VCaP (cell line): ENCODE measurements around the gene BBX.

ENCODE experiments used
- H3K27ac ChIP-seq: fragments of 450-650 bp; 2 replicates; pipeline ENCODE4 v1.5.1; 2017
- TF ChIP-seq, protein P1 (sequence below): fragments of 450-650 bp; conservative IDR thresholded peaks from 2 replicates; pipeline ENCODE4 v1.5.1; 2017; ENCODE audit warnings: mild to moderate bottlenecking, moderate library complexity

The BBX gene

GRCh38 chr3:107767897-107768605 lies 245.3 kb downstream of the BBX start:
- no peak overlapping the region for H3K27ac ChIP-seq
- TF ChIP-seq, protein P1, sequence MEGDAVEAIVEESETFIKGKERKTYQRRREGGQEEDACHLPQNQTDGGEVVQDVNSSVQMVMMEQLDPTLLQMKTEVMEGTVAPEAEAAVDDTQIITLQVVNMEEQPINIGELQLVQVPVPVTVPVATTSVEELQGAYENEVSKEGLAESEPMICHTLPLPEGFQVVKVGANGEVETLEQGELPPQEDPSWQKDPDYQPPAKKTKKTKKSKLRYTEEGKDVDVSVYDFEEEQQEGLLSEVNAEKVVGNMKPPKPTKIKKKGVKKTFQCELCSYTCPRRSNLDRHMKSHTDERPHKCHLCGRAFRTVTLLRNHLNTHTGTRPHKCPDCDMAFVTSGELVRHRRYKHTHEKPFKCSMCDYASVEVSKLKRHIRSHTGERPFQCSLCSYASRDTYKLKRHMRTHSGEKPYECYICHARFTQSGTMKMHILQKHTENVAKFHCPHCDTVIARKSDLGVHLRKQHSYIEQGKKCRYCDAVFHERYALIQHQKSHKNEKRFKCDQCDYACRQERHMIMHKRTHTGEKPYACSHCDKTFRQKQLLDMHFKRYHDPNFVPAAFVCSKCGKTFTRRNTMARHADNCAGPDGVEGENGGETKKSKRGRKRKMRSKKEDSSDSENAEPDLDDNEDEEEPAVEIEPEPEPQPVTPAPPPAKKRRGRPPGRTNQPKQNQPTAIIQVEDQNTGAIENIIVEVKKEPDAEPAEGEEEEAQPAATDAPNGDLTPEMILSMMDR, result no peak

- TF ChIP-seq, protein P1, result no peak
- H3K27ac ChIP-seq, result no peak overlapping the region
Observed at GRCh38 chr3:107769882-107770281, 247.1 kb downstream of the BBX start.

- no peak overlapping the region for H3K27ac ChIP-seq
- TF ChIP-seq, protein P1, result no peak
Observed at GRCh38 chr3:107772016-107772415, 249.3 kb downstream of the BBX start.

DNA sequence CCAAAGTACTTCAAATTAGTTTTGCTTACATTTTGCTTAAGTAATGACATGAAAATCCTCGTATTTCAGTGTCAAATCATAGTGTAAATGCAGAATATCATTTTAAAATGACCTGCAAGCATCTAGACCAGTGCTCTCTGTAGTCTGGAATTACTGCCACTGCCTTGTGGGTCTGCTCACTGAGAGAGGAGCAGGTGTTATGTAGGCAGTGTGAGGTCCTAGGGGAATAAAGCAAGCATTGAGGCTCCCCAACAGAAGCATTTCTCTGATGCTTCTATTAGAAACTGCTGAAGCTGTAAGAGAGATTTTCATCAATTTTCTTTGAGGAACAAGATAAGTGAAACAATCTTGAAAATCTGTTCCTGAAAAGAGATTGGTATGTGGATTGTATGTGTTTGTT lies 253.2 kb downstream of the BBX start:
- no peak overlapping the region for H3K27ac ChIP-seq
- TF ChIP-seq, protein P1, result no peak

- no peak overlapping the region for H3K27ac ChIP-seq
- TF ChIP-seq, protein P1, result no peak
Observed at GRCh38 chr3:107781253-107781652, 258.5 kb downstream of the BBX start.

DNA sequence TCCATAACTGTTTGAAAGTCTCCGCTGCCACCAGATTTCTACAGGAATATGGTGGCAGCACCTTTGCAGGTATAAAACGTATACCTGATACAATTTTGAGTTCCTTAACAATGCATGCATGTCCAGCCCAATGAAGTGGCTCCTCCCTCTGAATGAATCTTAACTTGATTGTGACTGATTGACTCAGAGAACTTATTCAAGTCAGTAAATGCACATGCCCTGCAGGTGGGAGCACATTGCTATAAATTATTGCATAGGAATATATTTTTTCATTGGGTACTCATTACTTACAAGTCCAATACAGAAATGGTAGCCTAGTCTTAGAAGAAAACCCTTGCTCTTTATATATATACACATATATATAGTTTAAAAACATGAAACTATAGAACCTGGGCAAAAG lies 259.3 kb downstream of the BBX start:
- TF ChIP-seq, protein P1, result no peak
- no peak overlapping the region for H3K27ac ChIP-seq

- no peak overlapping the region for H3K27ac ChIP-seq
- TF ChIP-seq, protein P1, result no peak
Observed at GRCh38 chr3:107790612-107791011, 267.9 kb downstream of the BBX start.
